ENCODE results near the gene KIAA0513.

DNA sequence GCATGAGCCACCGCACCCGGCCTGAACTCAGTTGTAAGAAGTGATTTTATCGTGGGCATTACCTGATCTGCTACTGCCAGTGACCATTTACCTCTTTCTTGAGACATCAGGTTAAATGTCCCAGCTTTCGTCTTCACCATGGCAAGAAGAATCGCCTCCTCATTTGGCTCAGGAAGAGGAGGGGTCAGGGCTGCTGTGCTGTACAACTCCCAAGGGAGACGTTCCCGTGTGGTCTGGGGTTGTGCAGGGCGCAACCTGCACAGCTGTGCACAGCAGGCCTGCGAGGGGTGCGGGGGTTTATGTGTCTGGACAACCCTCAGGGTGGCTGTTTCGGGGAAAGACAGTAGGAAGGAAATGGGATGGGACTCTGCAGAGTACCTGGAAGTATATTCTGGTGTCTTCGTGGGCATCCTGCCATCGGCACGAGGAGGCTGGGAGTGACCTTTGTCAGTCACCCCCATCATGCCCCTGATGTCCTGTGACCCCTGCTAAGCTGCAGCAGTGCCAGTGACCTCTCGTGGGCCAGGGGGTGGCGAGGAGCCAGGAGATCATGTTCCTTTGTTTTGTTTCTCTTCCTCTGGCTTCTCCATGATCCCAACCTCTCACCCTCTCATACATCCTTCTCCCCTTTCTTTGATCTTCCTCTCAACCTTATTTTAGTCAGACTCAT is 57.4 kb downstream of the KIAA0513 start:
- no peak for TF ChIP-seq POLR2A (IDR thresholded peaks at IDR 0.05)
- no peak for TF ChIP-seq EP300 (IDR thresholded peaks at IDR 0.05)
